ENCODE results near the gene HLA-B.

HLA-B gene

GRCh38 chr6:31308050-31308844 is 48.7 kb downstream of the HLA-B start:
- TF ChIP-seq, protein P1, sequence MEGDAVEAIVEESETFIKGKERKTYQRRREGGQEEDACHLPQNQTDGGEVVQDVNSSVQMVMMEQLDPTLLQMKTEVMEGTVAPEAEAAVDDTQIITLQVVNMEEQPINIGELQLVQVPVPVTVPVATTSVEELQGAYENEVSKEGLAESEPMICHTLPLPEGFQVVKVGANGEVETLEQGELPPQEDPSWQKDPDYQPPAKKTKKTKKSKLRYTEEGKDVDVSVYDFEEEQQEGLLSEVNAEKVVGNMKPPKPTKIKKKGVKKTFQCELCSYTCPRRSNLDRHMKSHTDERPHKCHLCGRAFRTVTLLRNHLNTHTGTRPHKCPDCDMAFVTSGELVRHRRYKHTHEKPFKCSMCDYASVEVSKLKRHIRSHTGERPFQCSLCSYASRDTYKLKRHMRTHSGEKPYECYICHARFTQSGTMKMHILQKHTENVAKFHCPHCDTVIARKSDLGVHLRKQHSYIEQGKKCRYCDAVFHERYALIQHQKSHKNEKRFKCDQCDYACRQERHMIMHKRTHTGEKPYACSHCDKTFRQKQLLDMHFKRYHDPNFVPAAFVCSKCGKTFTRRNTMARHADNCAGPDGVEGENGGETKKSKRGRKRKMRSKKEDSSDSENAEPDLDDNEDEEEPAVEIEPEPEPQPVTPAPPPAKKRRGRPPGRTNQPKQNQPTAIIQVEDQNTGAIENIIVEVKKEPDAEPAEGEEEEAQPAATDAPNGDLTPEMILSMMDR (IDR thresholded peaks at IDR 0.05; ENCODE audit: extremely low read depth, missing control alignments), result no peak
- DNase-seq (ENCODE audit: low spot score), result peak; percentile 81

DNA sequence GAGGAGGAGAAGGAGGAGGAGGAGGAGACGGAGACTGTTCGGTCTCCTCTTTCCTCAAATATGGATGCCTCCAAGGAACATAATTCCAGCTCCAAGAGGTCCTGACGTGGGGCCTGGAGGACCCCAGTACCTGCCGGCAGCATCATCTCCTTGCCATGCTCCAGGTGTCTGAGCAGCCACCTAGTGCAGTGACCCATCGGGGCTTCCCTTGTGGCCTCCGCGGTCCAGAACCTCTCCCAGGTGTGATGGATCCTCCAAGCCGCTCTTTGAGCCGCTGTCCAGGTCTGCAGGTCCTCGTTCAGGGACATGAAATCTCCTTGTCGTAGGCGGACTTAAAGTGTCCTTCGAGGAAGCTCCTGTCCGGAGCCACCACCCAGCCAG is 49.3 kb downstream of the HLA-B start:
- TF ChIP-seq, protein P1 (IDR thresholded peaks at IDR 0.05; ENCODE audit: extremely low read depth, missing control alignments), result no peak
- no peak for DNase-seq (ENCODE audit: low spot score)

- no peak for DNase-seq (ENCODE audit: low spot score)
- TF ChIP-seq, protein P1 (IDR thresholded peaks at IDR 0.05; ENCODE audit: extremely low read depth, missing control alignments), result no peak
Observed at GRCh38 chr6:31305703-31306219, 51.2 kb downstream of the HLA-B start.

DNA sequence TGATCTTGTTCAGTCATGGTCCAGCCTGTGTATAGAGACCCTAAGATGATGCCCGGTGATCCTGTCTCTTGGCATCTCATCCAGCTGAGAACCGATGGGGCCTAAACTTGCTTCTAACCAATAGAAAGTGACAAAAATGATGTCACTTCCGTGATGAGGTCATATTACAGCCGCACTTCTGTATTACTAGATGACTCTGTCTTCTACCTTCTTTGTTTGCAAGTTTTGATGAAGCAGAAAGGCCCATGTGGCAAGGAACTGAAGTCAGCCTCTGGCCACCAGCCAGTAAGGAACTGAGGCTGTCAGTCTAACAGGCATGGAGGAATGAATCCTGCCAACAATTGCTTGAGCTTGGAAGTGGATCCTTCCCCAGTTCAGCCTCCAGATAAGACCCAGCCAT is 52.3 kb downstream of the HLA-B start:
- TF ChIP-seq, protein P1 (IDR thresholded peaks at IDR 0.05; ENCODE audit: extremely low read depth, missing control alignments), result no peak
- DNase-seq (ENCODE audit: low spot score), result no peak

All from GM20000 (cell line).